ENCODE results near the gene BSN. TPM values are rescaled to one million over a fixed set of nuclear protein-coding genes. Genes with fewer than 3 reads are reported as not detected.
A peak's percentile ranks its signal among the peaks of the same experiment; 100 is the strongest.

Gene BSN
- polyA plus RNA-seq, 4 donors: under 0.01 to 0.69 (median 0.64) TPM; not detected in 1

- 12 to 34% (median 29%) methylated on average over 5 of the region's 5 CpGs for WGBS, 3 donors
- Histone ChIP-seq H3K27me3 (ENCODE audit: control insufficient read depth in 3 of 3, insufficient read depth in 3 of 3, low read length in 3 of 3) (no peaks in the 10 kb centered on the region), H3K4me3 (ENCODE audit: low read depth in 1 of 3, low read length in 3 of 3) (no peak overlapping the region), H3K27ac (ENCODE audit: low read depth in 1 of 3, low read length in 2 of 3) (no peak overlapping the region), H3K9me3 (ENCODE audit: control insufficient read depth in 2 of 2, insufficient read depth in 1 of 2, low read depth in 1 of 2, low read length in 1 of 2) (no peaks in the 10 kb centered on the region), H3K4me1 (ENCODE audit: control insufficient read depth in 3 of 3, insufficient read depth in 2 of 3, low read depth in 1 of 3, low read length in 2 of 3) (peaks cover 3 to 19% (median 3%) of the 10 kb centered on the region in 3 donors), H3K36me3 (ENCODE audit: control insufficient read depth in 3 of 3, insufficient read depth in 2 of 3, low read depth in 1 of 3, low read length in 3 of 3) (peaks cover 0 to 2% (median 0%) of the 10 kb centered on the region in 3 donors)
- DNase-seq (no peak), FAIRE-seq (no peak)
These were observed 114.1 kb downstream of the BSN start for GRCh38 chr3:49668414-49668797.

- Histone ChIP-seq H3K36me3 (ENCODE audit: control insufficient read depth in 3 of 3, insufficient read depth in 2 of 3, low read depth in 1 of 3, low read length in 3 of 3) (peaks cover 0 to 2% (median 0%) of the 10 kb centered on the region in 3 donors), H3K27me3 (ENCODE audit: control insufficient read depth in 3 of 3, insufficient read depth in 3 of 3, low read length in 3 of 3) (no peaks in the 10 kb centered on the region), H3K9me3 (ENCODE audit: control insufficient read depth in 2 of 2, insufficient read depth in 1 of 2, low read depth in 1 of 2, low read length in 1 of 2) (no peaks in the 10 kb centered on the region), H3K4me3 (ENCODE audit: low read depth in 1 of 3, low read length in 3 of 3) (no peak overlapping the region), H3K27ac (ENCODE audit: low read depth in 1 of 3, low read length in 2 of 3) (no peak overlapping the region), H3K4me1 (ENCODE audit: control insufficient read depth in 3 of 3, insufficient read depth in 2 of 3, low read depth in 1 of 3, low read length in 2 of 3) (peaks cover 3 to 19% (median 3%) of the 10 kb centered on the region in 3 donors)
- DNase-seq (no peak), FAIRE-seq (no peak)
- 17 to 64% (median 31%) methylated on average over 5 of the region's 5 CpGs for WGBS, 3 donors
These were observed 114.6 kb downstream of the BSN start for GRCh38 chr3:49668861-49669260.

GRCh38 chr3:49669352-49669751 is 115.1 kb downstream of the BSN start:
- peaks cover 0 to 2% (median 0%) of the 10 kb centered on the region in 3 donors for H3K36me3 ChIP-seq (ENCODE audit: control insufficient read depth in 3 of 3, insufficient read depth in 2 of 3, low read depth in 1 of 3, low read length in 3 of 3)
- H3K4me1 ChIP-seq (ENCODE audit: control insufficient read depth in 3 of 3, insufficient read depth in 2 of 3, low read depth in 1 of 3, low read length in 2 of 3): peaks cover 3 to 19% (median 3%) of the 10 kb centered on the region in 3 donors
- H3K4me3 ChIP-seq (ENCODE audit: low read depth in 1 of 3, low read length in 3 of 3): no peak overlapping the region
- FAIRE-seq (no peak), DNase-seq (no peak)
- no peaks in the 10 kb centered on the region for H3K9me3 ChIP-seq (ENCODE audit: control insufficient read depth in 2 of 2, insufficient read depth in 1 of 2, low read depth in 1 of 2, low read length in 1 of 2)
- WGBS, 3 donors: 51 to 92% (median 82%) methylated on average over 2 to 3 of the region's 3 CpGs
- no peak overlapping the region for H3K27ac ChIP-seq (ENCODE audit: low read depth in 1 of 3, low read length in 2 of 3)
- no peaks in the 10 kb centered on the region for H3K27me3 ChIP-seq (ENCODE audit: control insufficient read depth in 3 of 3, insufficient read depth in 3 of 3, low read length in 3 of 3)

- H3K36me3 ChIP-seq (ENCODE audit: control insufficient read depth in 3 of 3, insufficient read depth in 2 of 3, low read depth in 1 of 3, low read length in 3 of 3): peaks cover 0 to 12% (median 0%) of the 10 kb centered on the region in 3 donors
- no peaks in the 10 kb centered on the region for H3K27me3 ChIP-seq (ENCODE audit: control insufficient read depth in 3 of 3, insufficient read depth in 3 of 3, low read length in 3 of 3)
- H3K4me3 ChIP-seq (ENCODE audit: low read depth in 1 of 3, low read length in 3 of 3): no peak overlapping the region
- H3K27ac ChIP-seq (ENCODE audit: low read depth in 1 of 3, low read length in 2 of 3): no peak overlapping the region
- peaks cover 3 to 28% (median 9%) of the 10 kb centered on the region in 3 donors for H3K4me1 ChIP-seq (ENCODE audit: control insufficient read depth in 3 of 3, insufficient read depth in 2 of 3, low read depth in 1 of 3, low read length in 2 of 3)
- FAIRE-seq: no peak
- no peak for DNase-seq
- WGBS, 3 donors: 62 to 66% (median 64%) methylated on average over 6 of the region's 6 CpGs
- H3K9me3 ChIP-seq (ENCODE audit: control insufficient read depth in 2 of 2, insufficient read depth in 1 of 2, low read depth in 1 of 2, low read length in 1 of 2): no peaks in the 10 kb centered on the region
These were observed 116.6 kb downstream of the BSN start for GRCh38 chr3:49670940-49671290.

- Histone ChIP-seq H3K4me3 (ENCODE audit: low read depth in 1 of 3, low read length in 3 of 3) (no peak overlapping the region), H3K9me3 (ENCODE audit: control insufficient read depth in 2 of 2, insufficient read depth in 1 of 2, low read depth in 1 of 2, low read length in 1 of 2) (no peaks in the 10 kb centered on the region), H3K27me3 (ENCODE audit: control insufficient read depth in 3 of 3, insufficient read depth in 3 of 3, low read length in 3 of 3) (no peaks in the 10 kb centered on the region), H3K27ac (ENCODE audit: low read depth in 1 of 3, low read length in 2 of 3) (no peak overlapping the region), H3K36me3 (ENCODE audit: control insufficient read depth in 3 of 3, insufficient read depth in 2 of 3, low read depth in 1 of 3, low read length in 3 of 3) (peaks cover 0 to 18% (median 1%) of the 10 kb centered on the region in 3 donors), H3K4me1 (ENCODE audit: control insufficient read depth in 3 of 3, insufficient read depth in 2 of 3, low read depth in 1 of 3, low read length in 2 of 3) (peaks cover 3 to 25% (median 9%) of the 10 kb centered on the region in 3 donors)
- WGBS, 3 donors: 33 to 39% (median 33%) methylated on average over 11 of the region's 11 CpGs
- DNase-seq (peak; percentile 75 to 83), FAIRE-seq (no peak)
These were observed 117.3 kb downstream of the BSN start for GRCh38 chr3:49671291-49672288.

- WGBS, 3 donors: 15 to 19% (median 16%) methylated on average over 13 to 17 of the region's 17 CpGs
- no peaks in the 10 kb centered on the region for H3K9me3 ChIP-seq (ENCODE audit: control insufficient read depth in 2 of 2, insufficient read depth in 1 of 2, low read depth in 1 of 2, low read length in 1 of 2)
- peak overlapping the region; percentile 43 to 78 (median 76) for H3K4me3 ChIP-seq (ENCODE audit: low read depth in 1 of 3, low read length in 3 of 3)
- peaks cover 3 to 18% (median 9%) of the 10 kb centered on the region in 3 donors for H3K4me1 ChIP-seq (ENCODE audit: control insufficient read depth in 3 of 3, insufficient read depth in 2 of 3, low read depth in 1 of 3, low read length in 2 of 3)
- H3K27me3 ChIP-seq (ENCODE audit: control insufficient read depth in 3 of 3, insufficient read depth in 3 of 3, low read length in 3 of 3): no peaks in the 10 kb centered on the region
- H3K27ac ChIP-seq (ENCODE audit: low read depth in 1 of 3, low read length in 2 of 3): peak overlapping the region; percentile 93 to 96 (median 94)
- FAIRE-seq: no peak
- peaks cover 0 to 34% (median 11%) of the 10 kb centered on the region in 3 donors for H3K36me3 ChIP-seq (ENCODE audit: control insufficient read depth in 3 of 3, insufficient read depth in 2 of 3, low read depth in 1 of 3, low read length in 3 of 3)
- DNase-seq: peak in 1 of 2 donors; percentile 58
These were observed 118.9 kb downstream of the BSN start for GRCh38 chr3:49673121-49673714.

GRCh38 chr3:49673715-49674496 is 119.6 kb downstream of the BSN start, which contains the start of gene APEH:
APEH (plus strand) TSS chr3:49674351; CDS start chr3:49674402, 51 bp downstream.
- Histone ChIP-seq H3K4me1 (ENCODE audit: control insufficient read depth in 3 of 3, insufficient read depth in 2 of 3, low read depth in 1 of 3, low read length in 2 of 3) (peaks cover 3 to 14% (median 9%) of the 10 kb centered on the region in 3 donors), H3K4me3 (ENCODE audit: low read depth in 1 of 3, low read length in 3 of 3) (peak within 1 kb of the TSS; percentile 76 to 91 (median 78)), H3K27ac (ENCODE audit: low read depth in 1 of 3, low read length in 2 of 3) (peak within 1 kb of the TSS; percentile 93 to 96 (median 94)), H3K36me3 (ENCODE audit: control insufficient read depth in 3 of 3, insufficient read depth in 2 of 3, low read depth in 1 of 3, low read length in 3 of 3) (peaks cover 0 to 41% (median 11%) of the 10 kb centered on the region in 3 donors), H3K9me3 (ENCODE audit: control insufficient read depth in 2 of 2, insufficient read depth in 1 of 2, low read depth in 1 of 2, low read length in 1 of 2) (no peaks in the 10 kb centered on the region), H3K27me3 (ENCODE audit: control insufficient read depth in 3 of 3, insufficient read depth in 3 of 3, low read length in 3 of 3) (no peaks in the 10 kb centered on the region)
- WGBS, 3 donors: 0 to 1% (median 1%) methylated on average over 53 to 71 of the region's 71 CpGs
- peak; percentile 99 for DNase-seq
- FAIRE-seq: no peak
